Measurements from ENCODE around the gene SSTR4. TPM values are rescaled to one million over a fixed set of nuclear protein-coding genes. Genes with fewer than 3 reads are reported as not detected.

The SSTR4 gene
- polyA plus RNA-seq, 2 of the 4 experiments (the other 2 are of a cell fraction): 0.08 TPM; not detected in 1

GRCh38 chr20:23084282-23084844, 49.3 kb downstream of the SSTR4 start:
- H3K4me3 ChIP-seq: no peak overlapping the region
- TF ChIP-seq SMC3 (IDR thresholded peaks at IDR 0.05): no peak
- ATAC-seq (no peak), DNase-seq (ENCODE audit: low read depth in 1 of 2, low spot score in 1 of 2) (no peak), FAIRE-seq (no peak)
- no peak overlapping the region for H3K4me2 ChIP-seq
- 71% methylated on average over 16 of the region's 17 CpGs for WGBS (ENCODE audit: missing lambda C conversion rate)
- no peaks in the 10 kb centered on the region for H3K9me3 ChIP-seq
- no peak overlapping the region for H3K27ac ChIP-seq
- H3K4me1 ChIP-seq: no peaks in the 10 kb centered on the region
- CTCF ChIA-PET: interaction anchor here (1.1 to 1.2 kb wide), 2 partner anchors 256 to 393 kb away, joined by 5 read pairs; no protein-coding TSS in a partner anchor
- POLR2A ChIA-PET: no interaction called here

GRCh38 chr20:23084845-23085365, 49.8 kb downstream of the SSTR4 start:
- no peak overlapping the region for H3K4me2 ChIP-seq
- ChIA-PET CTCF (interaction anchor here (1.3 kb wide), 1 partner anchor 10 kb away, joined by 4 read pairs; no protein-coding TSS in a partner anchor), POLR2A (no interaction called here)
- WGBS (ENCODE audit: missing lambda C conversion rate): 65% methylated on average over 18 of the region's 24 CpGs
- H3K9me3 ChIP-seq: no peaks in the 10 kb centered on the region
- no peak for TF ChIP-seq MAFK (IDR thresholded peaks at IDR 0.05; ENCODE audit: partially characterized antibody)
- no peak for TF ChIP-seq JUNB (IDR thresholded peaks at IDR 0.05)
- DNase-seq (ENCODE audit: low read depth in 1 of 2, low spot score in 1 of 2) (no peak), FAIRE-seq (no peak), ATAC-seq (no peak)
- no peak overlapping the region for H3K27ac ChIP-seq
- H3K4me1 ChIP-seq: no peaks in the 10 kb centered on the region
- H3K4me3 ChIP-seq: no peak overlapping the region

GRCh38 chr20:23085436-23086055, 50.4 kb downstream of the SSTR4 start:
- DNase-seq (ENCODE audit: low read depth in 1 of 2, low spot score in 1 of 2): no peak
- ChIA-PET POLR2A (no interaction called here), CTCF (interaction anchor here (1.2 to 1.3 kb wide), 2 partner anchors 9 to 24 kb away, joined by 4 to 5 read pairs; no protein-coding TSS in a partner anchor)
- no peak overlapping the region for H3K27ac ChIP-seq
- no peak overlapping the region for H3K4me3 ChIP-seq
- no peak for TF ChIP-seq MAZ (IDR thresholded peaks at IDR 0.05; ENCODE audit: borderline replicate concordance, low read depth, low read length)
- TF ChIP-seq RFX5 (IDR thresholded peaks at IDR 0.05): no peak
- TF ChIP-seq HOXA7 (CRISPR knock-in tag; IDR thresholded peaks at IDR 0.05): no peak
- TF ChIP-seq FOSB (CRISPR knock-in tag; IDR thresholded peaks at IDR 0.05): no peak
- no peak for TF ChIP-seq GATA3 (IDR thresholded peaks at IDR 0.05; ENCODE audit: borderline replicate concordance)
- no peak for TF ChIP-seq RNF2 (IDR thresholded peaks at IDR 0.05; ENCODE audit: borderline replicate concordance, low read depth)
- TF ChIP-seq CBX2 (IDR thresholded peaks at IDR 0.05; ENCODE audit: borderline replicate concordance, low read depth): no peak
- no peak for TF ChIP-seq POLR2AphosphoS2 (conservative IDR thresholded peaks at IDR 0.05; ENCODE audit: low read length)
- no peak for TF ChIP-seq MYC (IDR thresholded peaks at IDR 0.05; ENCODE audit: borderline replicate concordance, low read length)
- no peak for TF ChIP-seq RAD21 (conservative IDR thresholded peaks at IDR 0.05 in 1 of 2, IDR thresholded peaks at IDR 0.05 in 1 of 2)
- no peak for TF ChIP-seq NFE2L2 (conservative IDR thresholded peaks at IDR 0.05; ENCODE audit: low read length)
- TF ChIP-seq SMC3 (IDR thresholded peaks at IDR 0.05): no peak
- TF ChIP-seq FOXS1 (CRISPR knock-in tag; IDR thresholded peaks at IDR 0.05): no peak
- no peak for TF ChIP-seq E2F6 (IDR thresholded peaks at IDR 0.05; ENCODE audit: borderline replicate concordance, low read depth)
- ATAC-seq: no peak
- 85% methylated on average over 22 of the region's 23 CpGs for WGBS (ENCODE audit: missing lambda C conversion rate)
- FAIRE-seq: no peak
- no peak overlapping the region for H3K4me2 ChIP-seq
- no peaks in the 10 kb centered on the region for H3K9me3 ChIP-seq
- no peaks in the 10 kb centered on the region for H3K4me1 ChIP-seq

- H3K4me1 ChIP-seq: no peaks in the 10 kb centered on the region
- no peak for TF ChIP-seq MAFK (IDR thresholded peaks at IDR 0.05; ENCODE audit: partially characterized antibody)
- TF ChIP-seq SREBF2 (IDR thresholded peaks at IDR 0.05): no peak
- TF ChIP-seq MAZ (IDR thresholded peaks at IDR 0.05; ENCODE audit: borderline replicate concordance, low read depth, low read length): no peak
- POLR2A ChIA-PET: no interaction called here
- ATAC-seq (no peak), FAIRE-seq (no peak), DNase-seq (ENCODE audit: low read depth in 1 of 2, low spot score in 1 of 2) (no peak)
- CTCF ChIA-PET: interaction anchor here (0.5 to 1.3 kb wide), 4 partner anchors 9 to 61 kb away, joined by 3 to 5 read pairs (median 4); no protein-coding TSS in a partner anchor
- no peaks in the 10 kb centered on the region for H3K9me3 ChIP-seq
- no peak within 1 kb of the TSS for H3K4me2 ChIP-seq
- H3K27ac ChIP-seq: no peak within 1 kb of the TSS
- 75% methylated on average over 25 of the region's 28 CpGs for WGBS (ENCODE audit: missing lambda C conversion rate)
- no peak within 1 kb of the TSS for H3K4me3 ChIP-seq
Observed at GRCh38 chr20:23086056-23086566, 51.0 kb downstream of the SSTR4 start, which contains the start of gene CD93. CD93 (minus strand) TSS chr20:23086324; CDS start chr20:23086192, 132 bp downstream.
